Activated naive CD8-positive, alpha-beta T cell treated with anti-CD3 and anti-CD28 coated beads for 36 hours (primary cell): ENCODE results near the gene COL6A5. TPM values are rescaled to one million over a fixed set of nuclear protein-coding genes. Genes with fewer than 3 reads are reported as not detected.
"Not testable (repeated sequence)": the region's sequence is repeated elsewhere in the genome, so short reads cannot be mapped to it uniquely, and the experiment has no call there.

ENCODE experiments used
- DNase-seq: peaks from one replicate; pipeline ENCODE4 v3.0.0; 2021
- H3K27ac Mint-ChIP-seq: one replicate; pipeline ENCODE4 v1.8.0; 2022; ENCODE audit warnings: mild to moderate bottlenecking, moderate library complexity, mixed read lengths
- H3K27me3 Mint-ChIP-seq: one replicate; pipeline ENCODE4 v1.8.0; 2022; ENCODE audit warnings: mild to moderate bottlenecking, mixed read lengths
- H3K36me3 Mint-ChIP-seq: one replicate; pipeline ENCODE4 v1.8.0; 2021; ENCODE audit warnings: mild to moderate bottlenecking, mixed read lengths
- H3K4me1 Mint-ChIP-seq: one replicate; pipeline ENCODE4 v1.8.0; 2021; ENCODE audit warnings: mixed read lengths
- H3K4me3 Mint-ChIP-seq: one replicate; pipeline ENCODE4 v1.8.0; 2022; ENCODE audit warnings: mild to moderate bottlenecking, moderate library complexity, mixed read lengths
- H3K9me3 Mint-ChIP-seq: one replicate; pipeline ENCODE4 v1.8.0; 2022; ENCODE audit warnings: mixed read lengths
- total RNA-seq, 2 experiments: library from RNA; stranded (reverse); gene quantifications; one replicate each; pipeline ENCODE4 v1.2.3, GENCODE V29; 2021

Gene COL6A5
- total RNA-seq, 2 experiments from 2014 or later, result not detected

DNA sequence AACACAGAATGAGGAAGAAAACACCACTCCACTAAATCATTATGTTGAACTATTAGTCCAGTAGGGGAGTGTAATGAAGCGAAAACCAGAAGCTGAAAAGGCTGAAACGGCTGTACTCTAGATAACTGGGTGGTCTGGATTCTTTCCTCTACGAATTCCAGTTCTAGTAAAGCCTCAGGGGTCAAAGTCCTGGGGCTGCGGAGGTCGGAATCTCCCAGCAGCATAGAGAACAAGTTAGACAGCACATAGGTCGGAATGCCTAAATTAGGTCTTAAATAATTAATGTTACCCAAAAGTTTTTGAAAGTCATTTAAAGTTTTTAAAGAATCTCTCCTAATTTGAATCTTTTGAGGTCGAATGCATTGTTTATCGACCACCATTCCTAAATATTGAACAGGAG, 102.7 kb downstream of the COL6A5 start:
- H3K9me3 Mint-ChIP-seq, H3K4me3 Mint-ChIP-seq, DNase-seq, H3K4me1 Mint-ChIP-seq, H3K27me3 Mint-ChIP-seq, H3K27ac Mint-ChIP-seq, H3K36me3 Mint-ChIP-seq: not testable (repeated sequence)

GRCh38 chr3:130456540-130456939, 111.1 kb downstream of the COL6A5 start:
- H3K27ac Mint-ChIP-seq, result no peak overlapping the region
- DNase-seq, result no peak
- H3K4me3 Mint-ChIP-seq, result no peak overlapping the region
- no peaks in the 10 kb centered on the region for H3K4me1 Mint-ChIP-seq
- peaks cover 15% of the 10 kb centered on the region for H3K27me3 Mint-ChIP-seq
- peaks cover 6% of the 10 kb centered on the region for H3K9me3 Mint-ChIP-seq
- H3K36me3 Mint-ChIP-seq, result no peaks in the 10 kb centered on the region

DNA sequence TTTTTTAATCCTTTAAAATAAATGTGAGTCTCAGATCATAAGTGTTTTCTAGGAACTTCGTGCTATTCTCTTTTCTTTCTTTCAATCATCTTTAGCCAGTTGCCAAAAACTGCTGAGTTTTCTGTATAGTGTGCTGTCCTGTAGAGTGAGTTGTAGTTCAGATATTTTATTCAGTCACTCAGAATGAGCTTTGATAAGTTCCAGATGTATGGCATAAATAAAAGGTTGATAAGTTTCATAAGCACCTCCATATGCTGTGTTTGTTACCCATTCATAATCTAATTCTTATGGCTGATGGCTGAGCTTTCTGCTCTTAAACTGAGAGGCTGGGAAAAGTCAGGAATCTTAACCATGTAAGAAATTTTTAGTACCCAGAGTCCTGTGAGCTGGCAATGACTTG, 112.2 kb downstream of the COL6A5 start:
- H3K27me3 Mint-ChIP-seq, result peaks cover 15% of the 10 kb centered on the region
- H3K27ac Mint-ChIP-seq, result no peak overlapping the region
- no peaks in the 10 kb centered on the region for H3K4me1 Mint-ChIP-seq
- no peak overlapping the region for H3K4me3 Mint-ChIP-seq
- H3K36me3 Mint-ChIP-seq, result no peaks in the 10 kb centered on the region
- DNase-seq, result no peak
- H3K9me3 Mint-ChIP-seq, result peaks cover 2% of the 10 kb centered on the region

- H3K4me3 Mint-ChIP-seq, result no peak overlapping the region
Observed at GRCh38 chr3:130459944-130460343, 114.5 kb downstream of the COL6A5 start.

GRCh38 chr3:130462089-130462488, 116.6 kb downstream of the COL6A5 start:
- Mint-ChIP-seq H3K4me3 (no peak overlapping the region), H3K4me1 (no peaks in the 10 kb centered on the region), H3K36me3 (no peaks in the 10 kb centered on the region), H3K27ac (no peak overlapping the region), H3K27me3 (peaks cover 17% of the 10 kb centered on the region), H3K9me3 (no peaks in the 10 kb centered on the region)
- no peak for DNase-seq

More at GRCh38 chr3:130459944-130460343, 114.5 kb downstream of the COL6A5 start:
- H3K9me3 Mint-ChIP-seq, result no peaks in the 10 kb centered on the region
- H3K4me1 Mint-ChIP-seq, result no peaks in the 10 kb centered on the region
- no peaks in the 10 kb centered on the region for H3K36me3 Mint-ChIP-seq
- no peak for DNase-seq
- H3K27me3 Mint-ChIP-seq, result peaks cover 23% of the 10 kb centered on the region
- H3K27ac Mint-ChIP-seq, result no peak overlapping the region

DNA sequence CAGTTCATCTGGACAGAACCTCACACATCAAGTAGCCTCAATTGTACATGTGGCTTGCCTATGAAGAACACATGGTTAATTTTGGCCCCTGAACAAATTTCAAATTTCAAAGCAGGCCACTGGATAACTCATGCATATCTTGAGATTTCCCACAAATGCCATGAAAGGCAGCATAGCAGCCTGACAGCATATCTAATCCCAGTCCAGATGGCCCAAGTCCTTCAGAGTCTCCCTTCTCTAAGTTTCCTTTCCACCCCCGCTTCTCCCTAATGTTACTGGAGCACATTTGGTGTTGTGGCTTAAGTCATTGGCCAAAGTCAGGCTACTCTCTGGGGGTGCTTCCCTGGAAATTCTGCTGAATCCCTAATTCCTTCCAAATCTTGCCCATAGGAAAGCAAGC, 117.7 kb downstream of the COL6A5 start:
- no peaks in the 10 kb centered on the region for H3K9me3 Mint-ChIP-seq
- no peaks in the 10 kb centered on the region for H3K4me1 Mint-ChIP-seq
- no peaks in the 10 kb centered on the region for H3K36me3 Mint-ChIP-seq
- H3K27me3 Mint-ChIP-seq, result peaks cover 9% of the 10 kb centered on the region
- H3K27ac Mint-ChIP-seq, result no peak overlapping the region
- no peak overlapping the region for H3K4me3 Mint-ChIP-seq
- no peak for DNase-seq

GRCh38 chr3:130465521-130465920, 120.0 kb downstream of the COL6A5 start:
- no peaks in the 10 kb centered on the region for H3K36me3 Mint-ChIP-seq
- H3K27ac Mint-ChIP-seq, result no peak overlapping the region
- no peaks in the 10 kb centered on the region for H3K9me3 Mint-ChIP-seq
- DNase-seq, result no peak
- no peaks in the 10 kb centered on the region for H3K4me1 Mint-ChIP-seq
- peaks cover 17% of the 10 kb centered on the region for H3K27me3 Mint-ChIP-seq
- H3K4me3 Mint-ChIP-seq, result no peak overlapping the region

GRCh38 chr3:130468311-130468710, 122.8 kb downstream of the COL6A5 start:
- no peak for DNase-seq
- Mint-ChIP-seq H3K9me3 (no peaks in the 10 kb centered on the region), H3K36me3 (no peaks in the 10 kb centered on the region), H3K4me1 (no peaks in the 10 kb centered on the region), H3K4me3 (no peak overlapping the region), H3K27ac (no peak overlapping the region), H3K27me3 (peaks cover 20% of the 10 kb centered on the region)

- Mint-ChIP-seq H3K27me3 (peaks cover 13% of the 10 kb centered on the region), H3K4me1 (no peaks in the 10 kb centered on the region), H3K9me3 (peaks cover 4% of the 10 kb centered on the region), H3K4me3 (no peak overlapping the region), H3K36me3 (peaks cover 2% of the 10 kb centered on the region), H3K27ac (no peak overlapping the region)
- DNase-seq, result no peak
Observed at GRCh38 chr3:130470126-130470525, 124.7 kb downstream of the COL6A5 start.

GRCh38 chr3:130473416-130473815, 127.9 kb downstream of the COL6A5 start:
- H3K27ac Mint-ChIP-seq, result no peak overlapping the region
- H3K36me3 Mint-ChIP-seq, result peaks cover 2% of the 10 kb centered on the region
- H3K9me3 Mint-ChIP-seq, result peaks cover 5% of the 10 kb centered on the region
- H3K27me3 Mint-ChIP-seq, result peaks cover 13% of the 10 kb centered on the region
- no peak for DNase-seq
- H3K4me1 Mint-ChIP-seq, result no peaks in the 10 kb centered on the region
- no peak overlapping the region for H3K4me3 Mint-ChIP-seq

DNA sequence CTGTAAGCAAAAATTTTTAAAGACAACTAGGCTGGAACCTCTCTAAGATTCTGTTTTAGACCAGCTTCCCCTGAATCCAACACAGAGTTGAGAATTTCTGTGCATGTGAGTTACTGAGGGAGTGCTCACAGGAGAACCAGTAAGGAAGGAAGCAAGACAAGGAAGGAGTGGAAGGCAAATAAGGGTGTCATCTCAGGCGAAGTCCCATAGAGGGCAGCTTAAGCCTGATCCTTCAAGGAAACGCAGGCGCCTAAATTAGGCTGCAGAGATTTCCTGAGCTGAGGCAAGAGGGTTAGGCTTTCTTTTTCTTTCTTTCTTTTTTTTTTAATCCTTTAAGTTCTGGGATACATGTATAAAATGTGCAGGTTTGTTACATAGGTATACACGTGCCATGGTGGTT, 135.3 kb downstream of the COL6A5 start:
- DNase-seq, result no peak
- Mint-ChIP-seq H3K4me3 (no peak overlapping the region), H3K36me3 (no peaks in the 10 kb centered on the region), H3K27ac (no peak overlapping the region), H3K9me3 (peaks cover 11% of the 10 kb centered on the region), H3K4me1 (no peaks in the 10 kb centered on the region), H3K27me3 (peaks cover 4% of the 10 kb centered on the region)

- H3K4me1 Mint-ChIP-seq, result no peaks in the 10 kb centered on the region
- no peak overlapping the region for H3K27ac Mint-ChIP-seq
- peaks cover 4% of the 10 kb centered on the region for H3K27me3 Mint-ChIP-seq
- no peak for DNase-seq
- no peaks in the 10 kb centered on the region for H3K36me3 Mint-ChIP-seq
- H3K9me3 Mint-ChIP-seq, result no peaks in the 10 kb centered on the region
- no peak overlapping the region for H3K4me3 Mint-ChIP-seq
Observed at GRCh38 chr3:130488288-130488687, 142.8 kb downstream of the COL6A5 start.

DNA sequence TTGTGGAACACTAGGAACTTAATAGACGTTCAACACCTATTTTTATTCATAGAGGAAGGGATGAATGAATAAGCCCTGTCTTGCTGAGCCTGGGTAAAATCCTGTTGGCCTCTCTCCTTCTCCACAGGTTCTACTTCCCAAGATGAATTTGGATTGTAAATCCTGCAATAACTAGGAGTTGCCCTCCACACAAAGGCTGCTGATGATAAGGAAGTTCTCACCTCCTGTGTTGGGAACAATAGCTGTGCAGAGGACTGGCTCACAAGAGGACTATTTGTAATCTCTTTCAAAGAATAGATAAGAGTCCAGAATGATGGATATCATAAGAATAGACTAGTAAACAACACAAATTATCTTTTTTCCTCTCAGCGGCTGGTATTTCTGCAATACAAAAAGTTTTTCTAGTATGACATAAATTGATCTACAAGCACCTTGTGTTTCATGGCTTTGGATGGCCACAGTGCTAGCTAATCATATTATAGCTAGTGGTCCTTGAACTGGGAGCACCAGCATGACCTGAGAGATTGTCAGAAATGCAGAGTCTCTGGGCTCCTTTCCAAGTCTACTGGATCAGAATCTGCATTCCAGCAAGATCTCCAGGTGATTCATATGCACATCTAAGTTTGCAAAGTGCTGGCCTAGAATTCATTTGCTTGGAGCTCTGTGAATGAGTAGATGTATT, 143.4 kb downstream of the COL6A5 start:
- no peak for DNase-seq
- no peak overlapping the region for H3K4me3 Mint-ChIP-seq
- no peaks in the 10 kb centered on the region for H3K9me3 Mint-ChIP-seq
- peaks cover 4% of the 10 kb centered on the region for H3K27me3 Mint-ChIP-seq
- H3K36me3 Mint-ChIP-seq, result no peaks in the 10 kb centered on the region
- H3K27ac Mint-ChIP-seq, result no peak overlapping the region
- no peaks in the 10 kb centered on the region for H3K4me1 Mint-ChIP-seq

- DNase-seq, result no peak
- Mint-ChIP-seq H3K36me3 (no peaks in the 10 kb centered on the region), H3K4me3 (no peak overlapping the region), H3K27ac (no peak overlapping the region), H3K4me1 (no peaks in the 10 kb centered on the region), H3K9me3 (no peaks in the 10 kb centered on the region), H3K27me3 (peaks cover 4% of the 10 kb centered on the region)
Observed at GRCh38 chr3:130490241-130490640, 144.8 kb downstream of the COL6A5 start.

DNA sequence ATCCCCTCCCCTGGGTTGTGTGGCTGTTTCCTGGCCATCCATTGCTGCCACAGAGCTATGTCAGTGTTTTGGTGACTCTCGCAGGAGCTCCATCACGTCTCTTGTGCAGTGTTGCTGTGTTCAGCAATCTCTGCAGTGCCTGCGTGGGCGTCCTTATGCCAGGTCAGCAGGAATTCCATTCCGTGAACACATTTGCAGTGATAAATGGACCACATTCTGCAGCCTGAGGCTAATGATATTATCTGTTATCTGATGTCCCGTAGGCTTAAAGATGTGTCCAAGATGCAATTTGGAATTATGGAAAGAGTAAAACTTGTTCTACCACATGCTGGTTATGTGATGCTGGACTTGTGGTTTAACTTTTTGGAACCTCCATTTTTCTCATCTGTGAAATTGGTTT, 146.0 kb downstream of the COL6A5 start:
- DNase-seq, result no peak
- Mint-ChIP-seq H3K4me3 (no peak overlapping the region), H3K27ac (no peak overlapping the region), H3K4me1 (no peaks in the 10 kb centered on the region), H3K9me3 (no peaks in the 10 kb centered on the region), H3K36me3 (no peaks in the 10 kb centered on the region), H3K27me3 (peaks cover 4% of the 10 kb centered on the region)

DNA sequence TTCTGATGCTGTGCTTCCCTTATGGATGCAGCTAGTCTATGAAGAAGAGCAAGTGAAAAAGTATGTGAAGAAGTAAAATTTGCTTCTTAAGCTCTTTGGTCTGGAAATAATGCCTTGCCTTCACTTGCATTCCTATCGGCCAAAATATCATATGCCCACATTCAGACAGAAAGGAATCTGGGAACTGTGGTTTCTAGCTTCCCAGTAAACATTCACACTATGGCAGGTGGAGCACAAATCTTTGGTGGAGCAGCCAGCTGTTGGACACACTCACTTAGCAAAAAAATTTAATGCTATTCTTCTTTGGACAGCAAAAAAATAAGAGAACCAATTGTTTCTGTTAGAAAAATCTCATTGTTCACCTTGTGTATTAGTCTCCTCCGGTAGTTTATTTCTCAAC, 159.2 kb downstream of the COL6A5 start:
- no peak overlapping the region for H3K27ac Mint-ChIP-seq
- H3K4me1 Mint-ChIP-seq, result no peaks in the 10 kb centered on the region
- peaks cover 16% of the 10 kb centered on the region for H3K27me3 Mint-ChIP-seq
- H3K9me3 Mint-ChIP-seq, result no peaks in the 10 kb centered on the region
- no peak for DNase-seq
- H3K36me3 Mint-ChIP-seq, result no peaks in the 10 kb centered on the region
- H3K4me3 Mint-ChIP-seq, result no peak overlapping the region
